Stimulated activated CD4-positive, alpha-beta T cell treated with anti-CD3 and anti-CD28 coated beads, Interleukin-15, amount 100 ng/mL, for 1 hour (primary cell): ENCODE measurements around the gene PLCH2.

Experiments used
- DNase-seq, 2 donors: peaks; one replicate each; pipeline ENCODE4 v3.0.0-alpha.2; 2020; ENCODE audit warnings: low read depth in 1 of 2, low spot score in 1 of 2

PLCH2 gene, protein sequence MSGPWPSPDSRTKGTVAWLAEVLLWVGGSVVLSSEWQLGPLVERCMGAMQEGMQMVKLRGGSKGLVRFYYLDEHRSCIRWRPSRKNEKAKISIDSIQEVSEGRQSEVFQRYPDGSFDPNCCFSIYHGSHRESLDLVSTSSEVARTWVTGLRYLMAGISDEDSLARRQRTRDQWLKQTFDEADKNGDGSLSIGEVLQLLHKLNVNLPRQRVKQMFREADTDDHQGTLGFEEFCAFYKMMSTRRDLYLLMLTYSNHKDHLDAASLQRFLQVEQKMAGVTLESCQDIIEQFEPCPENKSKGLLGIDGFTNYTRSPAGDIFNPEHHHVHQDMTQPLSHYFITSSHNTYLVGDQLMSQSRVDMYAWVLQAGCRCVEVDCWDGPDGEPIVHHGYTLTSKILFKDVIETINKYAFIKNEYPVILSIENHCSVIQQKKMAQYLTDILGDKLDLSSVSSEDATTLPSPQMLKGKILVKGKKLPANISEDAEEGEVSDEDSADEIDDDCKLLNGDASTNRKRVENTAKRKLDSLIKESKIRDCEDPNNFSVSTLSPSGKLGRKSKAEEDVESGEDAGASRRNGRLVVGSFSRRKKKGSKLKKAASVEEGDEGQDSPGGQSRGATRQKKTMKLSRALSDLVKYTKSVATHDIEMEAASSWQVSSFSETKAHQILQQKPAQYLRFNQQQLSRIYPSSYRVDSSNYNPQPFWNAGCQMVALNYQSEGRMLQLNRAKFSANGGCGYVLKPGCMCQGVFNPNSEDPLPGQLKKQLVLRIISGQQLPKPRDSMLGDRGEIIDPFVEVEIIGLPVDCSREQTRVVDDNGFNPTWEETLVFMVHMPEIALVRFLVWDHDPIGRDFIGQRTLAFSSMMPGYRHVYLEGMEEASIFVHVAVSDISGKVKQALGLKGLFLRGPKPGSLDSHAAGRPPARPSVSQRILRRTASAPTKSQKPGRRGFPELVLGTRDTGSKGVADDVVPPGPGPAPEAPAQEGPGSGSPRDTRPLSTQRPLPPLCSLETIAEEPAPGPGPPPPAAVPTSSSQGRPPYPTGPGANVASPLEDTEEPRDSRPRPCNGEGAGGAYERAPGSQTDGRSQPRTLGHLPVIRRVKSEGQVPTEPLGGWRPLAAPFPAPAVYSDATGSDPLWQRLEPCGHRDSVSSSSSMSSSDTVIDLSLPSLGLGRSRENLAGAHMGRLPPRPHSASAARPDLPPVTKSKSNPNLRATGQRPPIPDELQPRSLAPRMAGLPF (N-terminal part only)

DNA sequence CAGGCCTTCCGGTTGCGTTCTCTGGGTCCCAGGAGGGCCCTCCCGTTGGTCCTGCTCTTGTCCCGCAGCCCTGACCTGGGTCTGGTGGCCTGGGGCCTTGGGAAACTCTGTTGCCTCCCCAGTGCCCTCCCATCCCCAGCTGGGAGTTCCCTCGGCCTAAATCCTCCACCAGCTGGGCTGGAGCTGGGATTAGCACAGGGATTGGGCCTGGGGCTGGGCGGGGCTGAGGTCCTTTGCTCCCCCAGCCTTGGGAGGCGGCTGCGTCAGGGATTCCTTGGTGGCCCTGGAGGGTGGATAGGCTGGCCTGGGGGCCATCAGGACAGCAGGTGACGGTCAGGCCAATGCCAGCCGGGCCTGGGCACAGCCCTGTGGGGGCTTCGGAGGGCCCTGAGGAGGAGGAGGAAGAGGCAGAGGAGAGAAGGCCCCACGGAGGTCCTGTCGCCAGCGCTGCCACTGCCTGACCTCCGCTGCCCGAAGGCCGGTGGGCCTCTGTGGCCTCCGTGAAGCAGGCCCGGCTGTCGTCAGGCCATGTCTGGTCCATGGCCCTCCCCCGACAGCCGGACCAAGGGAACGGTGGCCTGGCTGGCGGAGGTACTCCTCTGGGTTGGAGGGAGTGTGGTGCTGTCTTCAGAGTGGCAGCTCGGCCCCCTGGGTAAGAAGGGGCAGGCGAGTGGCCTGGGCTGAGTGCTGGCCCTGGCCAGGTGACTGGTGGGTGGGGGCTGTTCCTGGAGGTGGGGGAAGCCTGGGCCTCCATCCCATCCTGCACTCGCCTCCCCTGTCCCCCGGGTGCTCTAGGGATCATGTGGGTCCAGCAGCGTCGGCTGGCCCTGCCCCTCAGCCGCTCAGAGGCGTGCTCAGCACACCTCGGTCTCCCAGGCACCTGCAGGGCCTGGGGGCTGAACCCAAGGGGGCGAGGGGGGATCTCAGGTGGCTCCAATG, at the start of gene PLCH2:
PLCH2 (plus strand) TSS at position 229 of the 939 bp plus-strand sequence; CDS start at position 529, 300 bp downstream.
- DNase-seq, result no peak

DNA sequence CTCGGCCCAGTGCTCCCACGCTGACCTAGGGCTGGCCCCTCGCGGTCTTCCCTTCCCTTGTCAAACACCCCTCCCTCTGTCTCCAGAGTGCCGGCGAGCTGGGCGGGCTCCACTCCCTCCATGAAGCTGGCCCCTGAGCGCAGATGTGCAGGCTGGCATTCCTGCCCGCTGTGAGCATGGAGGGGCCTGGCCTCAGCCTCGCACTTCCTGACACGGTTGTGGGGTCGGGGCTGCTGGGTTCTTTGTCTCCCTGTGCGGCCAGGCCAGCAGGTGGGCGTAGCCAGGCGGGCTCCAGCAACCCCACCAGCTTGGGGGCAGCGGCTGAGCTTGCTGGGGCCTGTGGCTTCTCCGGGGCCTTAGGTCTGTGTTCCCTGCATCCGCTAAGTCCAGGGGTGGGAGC, 49.5 kb upstream of the PLCH2 start:
- DNase-seq, result no peak

DNA sequence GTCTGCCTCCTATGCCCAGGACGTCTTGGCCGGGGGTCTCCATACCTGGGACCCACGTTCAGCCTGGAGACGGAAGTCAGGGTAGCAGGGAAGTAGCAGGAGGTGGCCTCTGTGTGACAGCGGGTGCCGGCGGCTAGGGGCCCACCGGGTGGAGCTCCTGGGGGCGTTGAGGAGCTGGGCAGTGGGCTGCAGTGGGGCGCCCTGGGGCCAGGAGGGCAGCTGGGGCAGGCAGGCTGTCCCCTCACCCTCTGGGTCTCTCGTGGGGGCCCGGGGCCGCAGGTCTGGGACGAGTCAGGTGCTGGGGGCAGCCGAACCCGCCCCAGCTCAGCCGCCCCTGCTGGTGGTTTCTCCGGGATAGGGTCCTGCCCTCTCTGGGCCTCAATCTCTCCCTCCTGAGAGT, 49.0 kb upstream of the PLCH2 start:
- DNase-seq, result no peak

DNA sequence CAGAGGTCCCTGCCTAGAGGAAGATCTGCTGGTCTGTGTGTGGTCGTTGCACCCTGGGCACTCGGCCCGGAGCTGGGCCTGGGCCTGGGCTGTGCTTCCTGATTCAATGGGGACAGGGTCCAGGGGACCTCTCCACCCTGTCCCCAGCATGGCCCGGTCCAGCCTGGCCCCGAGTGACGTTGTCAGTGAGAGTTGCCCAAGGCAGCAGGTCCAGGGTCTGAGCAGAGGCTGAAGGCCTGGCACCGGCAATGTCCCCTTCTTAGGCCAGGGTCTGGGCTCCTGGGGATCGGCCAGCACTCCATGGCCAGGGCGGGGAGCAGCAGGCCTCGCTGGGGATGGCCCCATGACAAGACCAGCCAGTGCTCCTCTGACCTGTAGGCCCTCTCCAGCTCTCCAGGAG, 48.1 kb upstream of the PLCH2 start:
- no peak for DNase-seq

DNA sequence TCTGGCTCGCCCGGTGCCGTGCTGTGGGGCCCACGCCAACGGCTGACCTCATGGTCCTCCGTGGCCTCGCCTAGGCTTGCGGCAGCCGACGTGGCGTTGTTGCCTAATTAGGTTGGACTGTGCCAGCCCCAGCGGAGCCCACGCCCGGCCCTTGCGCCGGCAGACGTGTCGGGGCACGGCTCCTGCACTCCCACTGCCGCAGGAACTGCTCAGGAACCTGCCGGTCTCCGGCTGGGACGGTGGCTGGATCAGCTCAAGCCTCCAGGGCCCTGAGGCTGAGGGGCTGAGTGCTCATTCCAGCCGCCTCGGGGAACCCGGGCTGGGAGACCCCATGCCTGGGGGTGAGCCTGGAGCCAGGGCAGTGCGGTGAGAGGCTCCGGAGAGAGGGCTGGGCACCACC, 47.6 kb upstream of the PLCH2 start:
- no peak for DNase-seq

DNA sequence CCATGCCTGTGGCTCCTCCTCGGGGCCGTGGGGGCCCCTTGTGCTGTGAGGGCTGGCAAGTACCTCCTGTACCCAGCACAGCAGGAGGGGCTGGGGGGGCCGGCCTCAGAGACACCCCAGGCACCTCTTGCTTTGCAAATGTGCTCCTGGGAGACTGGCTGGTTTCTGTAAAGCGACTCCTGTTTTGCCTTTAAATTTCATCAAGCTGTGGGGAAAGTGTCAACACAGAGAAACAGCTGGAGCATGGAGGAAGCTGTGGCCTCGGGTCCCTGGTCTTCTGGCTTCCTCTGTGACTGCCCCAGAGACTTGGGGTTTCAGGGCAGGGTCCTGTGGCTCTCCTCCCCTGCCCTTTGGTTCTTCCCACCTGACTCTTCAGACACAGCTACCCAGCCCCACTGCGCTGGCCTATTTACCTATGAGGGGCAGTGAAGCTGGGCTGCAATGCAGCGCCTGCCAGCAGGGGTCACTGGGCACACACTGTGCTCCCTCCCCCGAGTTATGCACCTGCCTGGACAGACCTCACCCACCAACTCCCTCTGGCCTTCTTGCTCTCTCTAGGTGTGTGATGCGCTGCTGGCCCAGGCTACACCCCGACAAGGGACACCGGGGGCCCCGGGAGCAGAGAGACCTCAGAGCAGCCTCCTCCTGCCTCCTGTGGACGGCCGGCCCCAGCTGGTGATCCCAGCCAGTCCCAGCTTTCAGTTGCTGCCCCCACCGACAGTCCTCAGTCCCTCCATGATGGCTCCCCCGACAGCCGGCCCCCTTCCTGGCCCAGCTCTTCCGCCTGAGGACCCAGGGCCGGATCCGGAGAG, 46.1 kb upstream of the PLCH2 start:
- no peak for DNase-seq

DNA sequence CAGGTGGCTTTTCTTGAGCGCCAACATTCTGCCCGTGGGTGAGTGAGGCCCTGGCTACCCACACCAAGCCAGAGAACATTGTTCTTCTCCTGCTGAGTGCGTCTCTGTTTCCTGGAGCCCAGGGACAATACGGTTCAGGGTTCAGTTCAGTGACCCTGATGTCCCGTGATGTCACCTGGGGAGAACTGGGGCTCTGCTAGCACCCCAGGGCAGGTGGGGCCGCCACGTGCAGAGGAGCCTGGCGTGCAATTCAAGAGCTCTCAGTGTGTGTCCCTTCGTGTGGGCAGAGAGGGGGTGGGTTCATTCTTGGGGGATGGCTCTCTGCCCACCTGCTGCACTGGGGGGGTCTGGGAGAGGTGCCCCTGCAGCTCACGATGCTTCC, 45.5 kb upstream of the PLCH2 start:
- no peak for DNase-seq

DNA sequence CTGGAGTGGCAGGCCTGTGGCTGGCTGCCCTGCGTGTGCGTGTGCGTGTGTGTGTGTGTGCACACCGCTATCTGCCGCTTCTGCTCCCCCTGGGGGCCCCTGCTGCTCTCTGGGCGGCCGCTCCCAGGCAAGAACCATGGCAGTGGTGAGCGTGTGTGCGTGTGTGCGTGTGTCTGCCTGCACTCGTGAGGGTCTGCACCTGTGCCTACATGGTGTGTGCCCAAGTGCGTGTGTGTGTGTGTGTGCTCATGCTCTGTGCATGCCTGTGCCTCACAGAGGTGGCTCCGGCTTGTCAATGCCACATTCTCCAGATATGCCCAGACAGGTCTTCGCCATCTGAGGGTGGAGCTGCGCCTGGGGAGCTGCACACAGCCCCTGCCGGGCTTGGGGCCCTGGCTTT, 45.0 kb upstream of the PLCH2 start:
- DNase-seq, result no peak

DNA sequence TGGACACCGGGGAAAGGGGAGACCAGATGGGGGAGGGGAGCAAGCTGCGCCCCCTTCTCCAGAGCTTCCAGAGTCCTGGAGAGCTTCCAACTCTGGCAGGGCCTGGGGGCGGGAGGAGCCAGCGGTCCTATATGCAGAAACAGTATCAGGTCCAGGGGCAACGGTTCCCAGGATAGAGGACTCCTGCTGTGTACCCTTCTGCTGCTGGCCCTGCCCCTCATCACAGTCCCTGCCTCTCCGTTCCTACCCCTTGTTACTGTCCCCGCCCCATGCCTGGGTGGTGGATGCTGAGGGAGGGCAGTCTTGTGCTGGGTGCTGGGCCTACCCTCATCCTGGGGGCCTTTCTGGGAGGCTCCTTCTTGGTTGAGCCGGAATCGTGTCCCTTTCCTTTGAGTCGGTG, 44.6 kb upstream of the PLCH2 start:
- DNase-seq, result no peak

DNA sequence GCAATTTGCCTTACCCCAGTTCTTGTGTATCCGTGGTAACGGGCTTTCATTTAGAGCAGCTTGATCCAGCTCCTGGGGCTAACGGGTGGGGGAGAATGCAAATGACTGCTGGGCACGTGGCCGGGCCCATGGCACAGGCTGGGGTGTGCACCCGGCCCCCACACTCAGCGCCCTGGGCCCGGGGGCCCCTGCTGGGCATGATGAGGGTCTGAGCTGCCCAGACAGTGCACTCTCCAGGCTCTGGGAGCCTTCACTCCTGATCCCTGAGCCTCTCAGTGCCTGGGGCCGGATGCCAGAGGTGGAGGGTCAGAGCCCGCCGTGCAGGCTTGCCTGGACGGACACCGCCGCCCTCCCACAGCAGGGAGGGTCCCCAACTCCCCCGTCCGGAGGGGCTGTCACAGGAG, 43.6 kb upstream of the PLCH2 start:
- no peak for DNase-seq

DNA sequence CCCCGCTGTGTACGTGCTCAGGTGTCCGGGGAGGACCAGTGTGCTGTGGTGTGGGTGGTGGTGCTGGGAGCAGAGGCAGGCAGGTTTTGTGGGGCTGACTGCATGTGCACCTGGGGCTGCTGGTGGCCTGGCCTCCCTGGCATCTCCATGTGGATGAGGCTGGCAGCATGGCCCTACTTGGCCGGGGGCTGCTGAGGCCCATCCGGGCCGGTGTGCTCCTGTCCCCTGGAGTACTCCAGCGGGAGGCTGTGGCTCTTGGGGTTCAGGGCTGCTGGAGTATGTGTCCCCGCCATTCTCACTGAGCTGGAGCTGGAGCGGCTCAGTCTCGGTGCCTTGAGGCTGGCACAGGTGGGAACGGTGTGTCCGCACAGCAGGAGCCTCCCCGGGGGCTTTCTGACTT, 42.9 kb upstream of the PLCH2 start:
- DNase-seq, result no peak

DNA sequence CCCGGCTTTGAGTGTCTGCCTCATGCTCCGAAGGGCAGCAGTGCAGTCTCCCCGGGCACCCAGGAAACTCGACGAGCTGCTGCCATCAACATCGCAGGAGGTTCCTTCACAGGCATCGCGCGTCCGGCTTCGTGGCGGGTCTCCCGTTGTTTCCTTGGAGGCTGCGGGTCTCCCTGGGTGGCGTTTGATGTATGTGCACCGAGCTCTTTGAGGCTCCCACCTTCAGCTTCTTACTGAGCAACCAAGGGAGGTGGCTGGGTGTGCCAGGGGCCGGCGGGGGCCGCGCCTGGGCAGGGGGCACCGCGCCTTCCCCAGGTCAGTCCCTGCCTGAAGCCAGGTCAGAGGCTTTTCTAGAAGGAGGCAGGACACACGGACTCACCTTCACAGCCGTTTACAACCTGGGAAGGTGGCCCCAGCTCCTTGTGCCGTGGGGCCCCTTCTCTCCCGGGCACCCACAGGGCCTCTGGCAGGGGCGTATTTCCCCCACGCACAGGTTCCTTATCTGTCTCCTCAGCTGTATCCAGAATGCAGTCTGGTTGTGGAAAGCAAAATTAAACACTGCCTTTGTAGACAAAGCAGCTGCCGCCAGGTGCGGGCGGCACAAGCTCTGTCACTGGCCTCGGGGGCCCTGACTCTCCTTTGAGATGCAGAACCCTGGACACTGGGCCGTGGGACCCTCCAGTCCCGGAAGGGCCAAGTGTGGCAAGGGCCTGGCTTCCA, 42.0 kb upstream of the PLCH2 start:
- DNase-seq, result no peak

DNA sequence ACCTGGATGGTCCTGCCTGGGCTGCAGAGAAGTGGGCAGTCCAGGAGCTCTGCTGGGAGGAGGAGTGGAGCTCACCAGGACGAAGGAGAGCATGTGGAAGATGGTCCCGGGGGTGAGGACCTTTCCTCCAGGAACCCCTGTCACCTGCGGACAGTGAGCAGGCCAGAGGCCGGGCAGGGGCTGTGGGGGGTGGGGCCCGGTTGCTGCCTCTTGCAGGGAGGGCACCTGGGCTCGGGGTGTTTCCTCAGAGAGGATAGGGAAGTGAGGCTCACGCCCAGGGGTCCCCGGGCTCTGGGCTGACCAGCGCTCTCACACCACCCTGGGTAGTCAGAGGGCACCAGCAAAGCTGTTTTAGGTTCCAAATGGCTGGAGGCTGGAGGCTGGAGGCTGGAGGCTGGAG, 41.0 kb upstream of the PLCH2 start:
- no peak for DNase-seq

DNA sequence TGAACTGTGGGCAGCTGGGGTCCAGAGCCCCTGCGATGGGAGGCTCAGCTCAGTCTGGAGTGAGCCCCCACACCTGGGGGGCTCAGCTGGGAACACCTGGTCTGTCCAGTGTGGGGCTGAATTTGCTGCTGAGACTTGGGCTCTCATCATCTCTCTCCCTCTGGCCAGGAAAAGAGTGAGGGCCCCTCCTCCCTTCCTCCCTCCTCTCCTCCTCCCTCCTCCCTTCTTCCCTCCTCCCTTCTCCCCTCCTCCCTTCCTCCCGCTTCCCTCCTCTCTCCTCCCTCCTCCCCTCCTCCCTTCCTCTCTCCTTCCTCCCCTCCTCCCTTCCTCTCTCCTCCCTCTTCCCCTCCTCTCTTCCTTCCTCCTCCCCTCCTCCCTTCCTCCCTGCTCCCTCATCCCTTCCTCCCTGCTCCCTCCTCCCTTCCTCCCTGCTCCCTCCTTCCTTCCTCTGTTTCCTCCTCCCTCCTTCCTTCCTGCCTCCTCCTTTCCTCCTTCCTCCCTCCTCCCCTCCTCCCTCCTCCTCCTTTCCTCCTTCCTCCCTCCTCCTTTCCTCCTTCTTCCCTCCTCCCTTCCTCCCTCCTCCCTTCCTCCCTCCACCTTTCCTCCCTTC, 40.2 kb upstream of the PLCH2 start:
- DNase-seq, result no peak

DNA sequence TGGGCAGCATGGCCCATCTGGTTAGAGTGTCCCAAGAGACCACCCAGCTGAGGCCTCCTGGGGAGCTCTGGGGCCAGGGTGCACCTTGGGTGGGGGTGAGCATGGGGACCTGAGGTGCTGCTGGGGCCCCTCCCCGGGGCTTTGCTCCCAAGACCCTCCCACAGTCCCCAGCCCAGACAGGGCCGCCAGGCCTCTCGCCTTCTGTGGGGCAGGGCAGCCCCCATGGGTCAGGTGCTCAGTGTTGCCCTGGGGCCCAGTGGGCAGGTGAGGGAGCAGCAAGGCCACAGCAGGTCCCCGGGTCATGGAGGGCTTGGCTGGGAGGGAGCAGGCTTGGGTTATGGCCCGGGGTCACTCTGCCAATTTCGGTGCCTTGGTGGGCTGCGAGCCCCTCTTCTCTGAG, 39.2 kb upstream of the PLCH2 start:
- no peak for DNase-seq

DNA sequence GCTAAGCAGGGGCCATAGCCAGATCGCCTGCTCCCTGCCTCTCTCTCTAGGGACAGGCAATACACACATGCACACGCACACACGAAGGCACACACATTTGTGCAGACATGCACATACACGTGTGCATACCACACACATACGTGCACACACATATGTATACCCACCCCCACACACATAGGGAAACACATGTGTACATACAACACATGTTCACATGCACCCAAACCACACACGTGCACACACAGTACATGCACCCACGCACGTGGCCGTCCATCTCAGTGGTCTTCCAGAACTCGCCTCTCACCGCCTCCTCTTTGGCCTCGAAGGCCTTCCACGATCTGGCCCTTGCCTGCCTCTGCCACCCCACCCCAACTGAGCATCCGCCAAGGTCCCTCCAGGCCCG, 38.5 kb upstream of the PLCH2 start:
- DNase-seq, result no peak

DNA sequence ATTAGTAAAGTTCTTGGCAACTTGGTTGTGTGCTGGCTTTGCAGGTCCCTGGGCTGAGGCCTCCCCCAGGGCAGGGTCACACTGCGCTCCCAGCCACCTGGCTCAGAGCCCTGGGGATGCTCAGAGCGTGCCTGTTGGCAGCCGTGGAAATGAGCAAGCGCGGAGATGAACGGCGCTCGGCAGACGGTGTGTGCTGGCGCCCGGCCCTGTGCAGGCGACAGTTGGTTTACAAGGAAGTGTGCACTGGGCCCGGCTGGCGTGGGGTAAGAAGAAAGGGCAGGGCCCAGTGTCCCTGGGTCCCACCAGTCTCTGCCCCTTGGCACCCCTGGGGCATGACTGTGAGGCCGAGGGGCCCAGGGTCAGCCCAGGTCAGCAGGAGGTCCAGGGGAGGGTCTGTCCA, 38.1 kb upstream of the PLCH2 start:
- DNase-seq, result no peak

DNA sequence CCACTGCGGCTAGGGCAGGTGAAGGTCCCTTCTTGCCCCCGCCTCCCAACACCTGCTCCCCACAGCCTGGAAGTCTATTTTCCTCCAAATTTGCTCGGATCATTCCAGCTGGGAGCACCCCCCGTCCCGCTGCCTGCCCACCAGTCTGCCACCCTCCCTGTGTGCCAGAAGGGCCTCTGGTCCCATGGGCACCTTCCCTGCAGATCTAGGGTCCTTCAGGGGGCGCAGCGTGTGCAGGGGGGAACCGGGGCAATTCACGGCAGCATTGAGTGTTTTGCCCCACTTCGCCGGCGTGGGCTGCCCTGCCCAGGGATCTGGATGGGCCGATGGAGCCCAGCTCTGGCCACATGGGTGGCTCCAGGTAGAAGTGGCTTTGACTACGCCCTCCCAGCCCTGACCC, 37.4 kb upstream of the PLCH2 start:
- no peak for DNase-seq

DNA sequence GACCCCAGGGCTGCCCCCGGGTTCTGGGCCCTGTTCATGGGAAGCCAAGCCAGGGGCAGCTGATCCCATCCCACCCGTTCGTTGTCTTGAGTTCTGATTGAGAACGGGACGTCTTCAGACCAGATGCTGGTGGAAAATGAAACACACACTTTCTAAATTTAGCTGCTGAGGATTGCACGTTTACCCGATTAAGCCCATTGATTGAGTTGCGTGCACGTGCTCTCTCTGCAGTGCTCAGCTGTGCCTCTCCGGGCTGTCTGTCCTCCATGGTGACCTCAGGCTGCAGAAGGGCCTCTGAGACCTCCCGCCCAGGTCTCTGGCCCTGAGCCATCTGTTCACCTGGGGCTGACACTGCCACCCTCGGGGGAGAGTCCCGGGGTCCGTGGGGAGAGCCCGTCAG, 36.7 kb upstream of the PLCH2 start:
- no peak for DNase-seq
